OCI-LY3 (cell line): ENCODE results near the gene CYP17A1.

Experiments
- CTCF ChIP-seq: fragments of 200-600, 300-600 bp; sonication (generic); IDR thresholded peaks from 2 replicates; pipeline ENCODE4 v1.5.1; 2014; ENCODE audit warnings: antibody characterized with exemption, low read length, low read depth
- EZH2phosphoT487 ChIP-seq: fragments of 200-600 bp; shearing (Covaris generic); IDR thresholded peaks from 2 replicates; pipeline ENCODE4 v1.6.1; 2018; ENCODE audit warnings: antibody characterized with exemption, mixed run types, low read depth

GRCh38 chr10:102850025-102850518, 12.9 kb upstream of the CYP17A1 start:
- TF ChIP-seq CTCF (no peak), EZH2phosphoT487 (no peak)
